ENCODE measurements around the gene MARCKSL1. TPM values are rescaled to one million over a fixed set of nuclear protein-coding genes. Genes with fewer than 3 reads are reported as not detected.

The MARCKSL1 gene
- total and polyA plus RNA-seq, 2 of the 13 experiments (the other 11 are each of a cell fraction or from before 2014, with no cell fraction given): 81.9 to 155 TPM

GRCh38 chr1:32321712-32322291, 14.2 kb downstream of the MARCKSL1 start (continued):
- TF ChIP-seq, protein P1, sequence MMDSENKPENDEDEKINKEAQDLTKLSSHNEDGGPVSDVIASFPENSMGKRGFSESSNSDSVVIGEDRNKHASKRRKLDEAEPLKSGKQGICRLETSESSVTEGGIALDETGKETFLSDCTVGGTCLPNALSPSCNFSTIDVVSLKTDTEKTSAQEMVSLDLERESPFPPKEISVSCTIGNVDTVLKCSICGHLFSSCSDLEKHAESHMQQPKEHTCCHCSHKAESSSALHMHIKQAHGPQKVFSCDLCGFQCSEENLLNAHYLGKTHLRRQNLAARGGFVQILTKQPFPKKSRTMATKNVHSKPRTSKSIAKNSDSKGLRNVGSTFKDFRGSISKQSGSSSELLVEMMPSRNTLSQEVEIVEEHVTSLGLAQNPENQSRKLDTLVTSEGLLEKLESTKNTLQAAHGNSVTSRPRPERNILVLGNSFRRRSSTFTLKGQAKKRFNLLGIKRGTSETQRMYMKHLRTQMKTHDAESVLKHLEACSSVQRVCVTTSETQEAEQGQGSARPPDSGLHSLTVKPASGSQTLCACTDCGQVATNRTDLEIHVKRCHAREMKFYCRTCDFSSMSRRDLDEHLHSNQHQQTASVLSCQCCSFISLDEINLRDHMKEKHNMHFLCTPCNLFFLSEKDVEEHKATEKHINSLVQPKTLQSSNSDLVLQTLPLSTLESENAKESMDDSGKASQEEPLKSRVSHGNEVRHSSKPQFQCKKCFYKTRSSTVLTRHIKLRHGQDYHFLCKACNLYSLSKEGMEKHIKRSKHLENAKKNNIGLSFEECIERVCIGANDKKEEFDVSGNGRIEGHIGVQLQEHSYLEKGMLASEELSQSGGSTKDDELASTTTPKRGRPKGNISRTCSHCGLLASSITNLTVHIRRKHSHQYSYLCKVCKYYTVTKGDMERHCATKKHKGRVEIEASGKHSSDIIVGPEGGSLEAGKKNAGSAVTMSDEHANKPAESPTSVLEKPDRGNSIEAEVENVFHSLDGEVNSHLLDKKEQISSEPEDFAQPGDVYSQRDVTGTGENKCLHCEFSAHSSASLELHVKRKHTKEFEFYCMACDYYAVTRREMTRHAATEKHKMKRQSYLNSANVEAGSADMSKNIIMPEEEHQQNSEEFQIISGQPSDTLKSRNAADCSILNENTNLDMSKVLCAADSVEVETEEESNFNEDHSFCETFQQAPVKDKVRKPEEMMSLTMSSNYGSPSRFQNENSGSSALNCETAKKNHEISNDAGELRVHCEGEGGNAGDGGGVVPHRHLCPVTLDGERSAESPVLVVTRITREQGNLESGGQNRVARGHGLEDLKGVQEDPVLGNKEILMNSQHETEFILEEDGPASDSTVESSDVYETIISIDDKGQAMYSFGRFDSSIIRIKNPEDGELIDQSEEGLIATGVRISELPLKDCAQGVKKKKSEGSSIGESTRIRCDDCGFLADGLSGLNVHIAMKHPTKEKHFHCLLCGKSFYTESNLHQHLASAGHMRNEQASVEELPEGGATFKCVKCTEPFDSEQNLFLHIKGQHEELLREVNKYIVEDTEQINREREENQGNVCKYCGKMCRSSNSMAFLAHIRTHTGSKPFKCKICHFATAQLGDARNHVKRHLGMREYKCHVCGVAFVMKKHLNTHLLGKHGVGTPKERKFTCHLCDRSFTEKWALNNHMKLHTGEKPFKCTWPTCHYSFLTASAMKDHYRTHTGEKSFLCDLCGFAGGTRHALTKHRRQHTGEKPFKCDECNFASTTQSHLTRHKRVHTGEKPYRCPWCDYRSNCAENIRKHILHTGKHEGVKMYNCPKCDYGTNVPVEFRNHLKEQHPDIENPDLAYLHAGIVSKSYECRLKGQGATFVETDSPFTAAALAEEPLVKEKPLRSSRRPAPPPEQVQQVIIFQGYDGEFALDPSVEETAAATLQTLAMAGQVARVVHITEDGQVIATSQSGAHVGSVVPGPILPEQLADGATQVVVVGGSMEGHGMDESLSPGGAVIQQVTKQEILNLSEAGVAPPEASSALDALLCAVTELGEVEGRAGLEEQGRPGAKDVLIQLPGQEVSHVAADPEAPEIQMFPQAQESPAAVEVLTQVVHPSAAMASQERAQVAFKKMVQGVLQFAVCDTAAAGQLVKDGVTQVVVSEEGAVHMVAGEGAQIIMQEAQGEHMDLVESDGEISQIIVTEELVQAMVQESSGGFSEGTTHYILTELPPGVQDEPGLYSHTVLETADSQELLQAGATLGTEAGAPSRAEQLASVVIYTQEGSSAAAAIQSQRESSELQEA (CRISPR knock-in tag; IDR thresholded peaks at IDR 0.05; ENCODE audit: not compliant biosample characterization): no peak
- TF ChIP-seq CENPBD1 (CRISPR knock-in tag; IDR thresholded peaks at IDR 0.05; ENCODE audit: borderline replicate concordance, low read depth) (no peak), ZMYM2 (CRISPR knock-in tag; IDR thresholded peaks at IDR 0.05) (peak; percentile 63), NR2F2 (IDR thresholded peaks at IDR 0.05; ENCODE audit: borderline replicate concordance, low read depth) (no peak), ZNF441 (CRISPR knock-in tag; IDR thresholded peaks at IDR 0.05; ENCODE audit: borderline replicate concordance) (no peak), ZNF121 (CRISPR knock-in tag; IDR thresholded peaks at IDR 0.05) (no peak), KAT2B (IDR thresholded peaks at IDR 0.05; ENCODE audit: borderline replicate concordance, low read depth, low read length) (no peak), AHR (CRISPR knock-in tag; IDR thresholded peaks at IDR 0.05) (no peak), RAD51 (IDR thresholded peaks at IDR 0.05; ENCODE audit: borderline replicate concordance) (no peak), RBAK (CRISPR knock-in tag; IDR thresholded peaks at IDR 0.05) (0 out of 2 replicates have a peak, but pooled peaks have one; percentile 30), ZMYM3 (CRISPR knock-in tag; IDR thresholded peaks at IDR 0.05) (peak; percentile 92), IKZF1 (IDR thresholded peaks at IDR 0.05) (no peak), ZBTB7A (CRISPR knock-in tag; IDR thresholded peaks at IDR 0.05) (no peak), RELA (CRISPR knock-in tag; IDR thresholded peaks at IDR 0.05) (no peak), ZSCAN9 (CRISPR knock-in tag; IDR thresholded peaks at IDR 0.05; ENCODE audit: borderline replicate concordance) (peak; percentile 84; the same call in 1 of the 2 replicates), GATAD1 (CRISPR knock-in tag; IDR thresholded peaks at IDR 0.05) (peak; percentile 63; the same call in 1 of the 2 replicates), NR2C2 (CRISPR knock-in tag; IDR thresholded peaks at IDR 0.05; ENCODE audit: borderline replicate concordance) (peak; percentile 27; the same call in 1 of the 2 replicates), FOSL2 (CRISPR knock-in tag; IDR thresholded peaks at IDR 0.05) (0 out of 2 replicates have a peak, but pooled peaks have one; percentile 47), REPIN1 (CRISPR knock-in tag; IDR thresholded peaks at IDR 0.05; ENCODE audit: borderline replicate concordance, low read depth) (0 out of 2 replicates have a peak, but pooled peaks have one; percentile 30), CCDC6 (CRISPR knock-in tag; IDR thresholded peaks at IDR 0.05) (no peak; the same call in 1 of the 2 replicates), SUZ12 (IDR thresholded peaks at IDR 0.05; ENCODE audit: low read depth, low read length) (no peak), ZNF17 (CRISPR knock-in tag; IDR thresholded peaks at IDR 0.05) (no peak)
- TF ChIP-seq, protein P2, sequence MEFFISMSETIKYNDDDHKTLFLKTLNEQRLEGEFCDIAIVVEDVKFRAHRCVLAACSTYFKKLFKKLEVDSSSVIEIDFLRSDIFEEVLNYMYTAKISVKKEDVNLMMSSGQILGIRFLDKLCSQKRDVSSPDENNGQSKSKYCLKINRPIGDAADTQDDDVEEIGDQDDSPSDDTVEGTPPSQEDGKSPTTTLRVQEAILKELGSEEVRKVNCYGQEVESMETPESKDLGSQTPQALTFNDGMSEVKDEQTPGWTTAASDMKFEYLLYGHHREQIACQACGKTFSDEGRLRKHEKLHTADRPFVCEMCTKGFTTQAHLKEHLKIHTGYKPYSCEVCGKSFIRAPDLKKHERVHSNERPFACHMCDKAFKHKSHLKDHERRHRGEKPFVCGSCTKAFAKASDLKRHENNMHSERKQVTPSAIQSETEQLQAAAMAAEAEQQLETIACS (CRISPR knock-in tag; IDR thresholded peaks at IDR 0.05): no peak

Data from HepG2 (cell line).